ENCODE data around the gene GNGT2. TPM values are rescaled to one million over a fixed set of nuclear protein-coding genes. Genes with fewer than 3 reads are reported as not detected.
"Not testable (repeated sequence)": the region's sequence is repeated elsewhere in the genome, so short reads cannot be mapped to it uniquely, and the experiment has no call there.

The GNGT2 gene
- total RNA-seq, 1 donor from 2014 or later, result 0.86 TPM

GRCh38 chr17:49180303-49180702 lies 30.1 kb downstream of the GNGT2 start:
- peak; percentile 17 for DNase-seq (ENCODE audit: low read depth, low spot score)

- not testable (repeated sequence) for DNase-seq (ENCODE audit: low read depth, low spot score)
Measured at GRCh38 chr17:49175978-49176377, 34.4 kb downstream of the GNGT2 start.

GRCh38 chr17:49170711-49171110 lies 39.7 kb downstream of the GNGT2 start:
- DNase-seq (ENCODE audit: low read depth, low spot score), result not testable (repeated sequence)

GRCh38 chr17:49170216-49170615 lies 40.2 kb downstream of the GNGT2 start:
- no peak for DNase-seq (ENCODE audit: low read depth, low spot score)

GRCh38 chr17:49168706-49169105 lies 41.7 kb downstream of the GNGT2 start:
- DNase-seq (ENCODE audit: low read depth, low spot score), result no peak

- no peak for DNase-seq (ENCODE audit: low read depth, low spot score)
Measured at GRCh38 chr17:49165143-49165542, 45.2 kb downstream of the GNGT2 start.

- no peak for DNase-seq (ENCODE audit: low read depth, low spot score)
Measured at GRCh38 chr17:49162866-49163265, 47.5 kb downstream of the GNGT2 start.

GRCh38 chr17:49157784-49158183 lies 52.6 kb downstream of the GNGT2 start:
- DNase-seq (ENCODE audit: low read depth, low spot score), result no peak

GRCh38 chr17:49156256-49156655 lies 54.1 kb downstream of the GNGT2 start:
- DNase-seq (ENCODE audit: low read depth, low spot score), result no peak

Other genes with a start within 250 kb of the GNGT2 start
- gene GIP, start 242.0 kb downstream of the GNGT2 start, total RNA-seq, result not detected in 2 replicates
- 0.21 and 0.40 TPM in 2 replicates for gene IGF2BP1, start 213.2 kb downstream of the GNGT2 start, total RNA-seq
- not detected in 2 replicates for gene B4GALNT2, start 77.8 kb downstream of the GNGT2 start, total RNA-seq
- gene ABI3, start 133 bp upstream of the GNGT2 start, total RNA-seq, result 21.7 and 26.5 TPM in 2 replicates
- 0.07 and 0.18 TPM in 2 replicates for gene PHOSPHO1, start 20.2 kb upstream of the GNGT2 start, total RNA-seq
- gene ZNF652, start 151.7 kb upstream of the GNGT2 start, total RNA-seq, result 7.2 and 8.4 TPM in 2 replicates
- 199 and 236 TPM in 2 replicates for gene PHB1, start 204.3 kb upstream of the GNGT2 start, total RNA-seq